ENCODE results near the gene CPN1. TPM values are rescaled to one million over a fixed set of nuclear protein-coding genes. Genes with fewer than 3 reads are reported as not detected.

Gene CPN1
- total RNA-seq, 1 experiment from 2014 or later = 24.9 TPM

DNA sequence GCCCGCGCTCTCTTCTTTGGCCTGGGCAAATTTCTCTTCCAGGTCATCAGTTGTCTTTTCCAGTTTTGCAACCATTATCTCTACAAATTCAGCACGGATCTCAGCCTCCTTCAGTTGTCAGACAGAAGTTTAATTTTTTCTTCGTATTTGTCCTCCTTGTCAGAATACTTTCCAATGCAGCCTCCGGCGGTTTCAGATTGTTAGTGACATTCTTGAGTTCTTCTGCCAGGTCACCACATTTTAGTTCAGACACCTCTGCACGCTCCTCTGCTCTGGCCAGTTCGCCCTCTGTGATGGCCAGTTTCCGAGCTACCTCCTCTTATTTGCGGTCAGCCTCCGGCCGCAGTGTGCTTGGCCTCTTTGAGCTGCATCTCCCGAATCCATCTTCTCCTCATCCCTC lies 32.8 kb upstream of the CPN1 start:
- Mint-ChIP-seq H3K27me3 (ENCODE audit: insufficient read depth, unreplicated experiment) (no peaks in the 10 kb centered on the region), H3K27ac (ENCODE audit: unreplicated experiment) (no peak overlapping the region), H3K4me3 (ENCODE audit: unreplicated experiment) (no peak overlapping the region), H3K9me3 (ENCODE audit: unreplicated experiment) (no peaks in the 10 kb centered on the region), H3K36me3 (ENCODE audit: insufficient read depth, unreplicated experiment) (peaks cover 6% of the 10 kb centered on the region), H3K4me1 (ENCODE audit: low read depth, unreplicated experiment) (peaks cover 8% of the 10 kb centered on the region)
- ChIA-PET POLR2A (no interaction called here), CTCF (no interaction called here)
- Histone ChIP-seq H3K4me3 (ENCODE audit: low read depth, low read length) (no peak overlapping the region), H3K9me3 (no peaks in the 10 kb centered on the region), H3K36me3 (ENCODE audit: control insufficient read depth, insufficient read depth, low read length) (no peaks in the 10 kb centered on the region), H3K27me3 (replicated peaks; ENCODE audit: control insufficient read depth, insufficient read depth, low read length) (no peaks in the 10 kb centered on the region), H3K4me1 (peaks cover 3% of the 10 kb centered on the region; the same call in 1 of the 2 replicates)
- BruUV-seq (replicated peaks) = no TSS peak
- TF ChIP-seq CTCF (IDR thresholded peaks at IDR 0.05; ENCODE audit: insufficient read depth in 1 of 2, low read depth in 1 of 2, low read length in 1 of 2, severe bottlenecking in 1 of 2, unreplicated experiment in 1 of 2) = no peak
- no peak for DNase-seq
- intact Hi-C loops (cut with micrococcal nuclease; ENCODE audit: unreplicated experiment) = no loop called here

- Mint-ChIP-seq H3K4me3 (ENCODE audit: unreplicated experiment) (no peak overlapping the region), H3K9me3 (ENCODE audit: unreplicated experiment) (peaks cover 3% of the 10 kb centered on the region), H3K27me3 (ENCODE audit: insufficient read depth, unreplicated experiment) (no peaks in the 10 kb centered on the region), H3K4me1 (ENCODE audit: low read depth, unreplicated experiment) (peaks cover 8% of the 10 kb centered on the region), H3K27ac (ENCODE audit: unreplicated experiment) (no peak overlapping the region), H3K36me3 (ENCODE audit: insufficient read depth, unreplicated experiment) (no peaks in the 10 kb centered on the region)
- peaks cover 3% of the 10 kb centered on the region; the same call in 1 of the 2 replicates for H3K4me1 ChIP-seq
- H3K9me3 ChIP-seq = no peaks in the 10 kb centered on the region
- CTCF ChIA-PET = interaction anchor here (0.6 kb wide), 1 partner anchor 210 kb away, joined by 3 read pairs; no protein-coding TSS in a partner anchor
- H3K27me3 ChIP-seq (replicated peaks; ENCODE audit: control insufficient read depth, insufficient read depth, low read length) = no peaks in the 10 kb centered on the region
- POLR2A ChIA-PET = no interaction called here
- intact Hi-C loops (cut with micrococcal nuclease; ENCODE audit: unreplicated experiment) = no loop called here
- no peak for DNase-seq
- TF ChIP-seq CTCF (IDR thresholded peaks at IDR 0.05; ENCODE audit: insufficient read depth in 1 of 2, low read depth in 1 of 2, low read length in 1 of 2, severe bottlenecking in 1 of 2, unreplicated experiment in 1 of 2) = no peak
- H3K36me3 ChIP-seq (ENCODE audit: control insufficient read depth, insufficient read depth, low read length) = no peaks in the 10 kb centered on the region
- no TSS peak for BruUV-seq (replicated peaks)
- no peak overlapping the region for H3K4me3 ChIP-seq (ENCODE audit: low read depth, low read length)
Observed at GRCh38 chr10:100109670-100110069, 28.0 kb upstream of the CPN1 start.

DNA sequence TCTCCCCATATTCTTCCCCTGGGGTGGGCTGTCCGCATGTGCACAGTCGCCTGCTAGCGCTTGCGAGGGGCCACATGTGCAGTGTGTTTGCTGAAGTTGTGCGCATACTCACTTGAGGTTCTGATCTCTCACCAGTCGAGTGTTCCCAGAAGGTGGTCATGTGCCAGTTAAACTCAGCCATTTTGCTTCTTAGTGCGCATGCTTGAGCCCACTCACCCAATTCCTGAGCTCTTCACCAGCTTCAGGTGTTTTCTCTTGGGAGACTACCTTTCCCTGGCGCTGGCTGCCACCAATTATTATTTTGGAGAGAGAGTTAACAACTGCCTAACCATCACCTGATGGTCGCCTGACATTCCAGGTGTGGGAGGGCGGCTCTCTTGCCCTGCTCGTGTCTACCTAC lies 25.2 kb upstream of the CPN1 start:
- TF ChIP-seq CTCF (IDR thresholded peaks at IDR 0.05; ENCODE audit: insufficient read depth in 1 of 2, low read depth in 1 of 2, low read length in 1 of 2, severe bottlenecking in 1 of 2, unreplicated experiment in 1 of 2) = no peak
- H3K9me3 ChIP-seq = peaks cover 10% of the 10 kb centered on the region; the same call in 1 of the 2 replicates
- Mint-ChIP-seq H3K27ac (ENCODE audit: unreplicated experiment) (no peak overlapping the region), H3K27me3 (ENCODE audit: insufficient read depth, unreplicated experiment) (no peaks in the 10 kb centered on the region), H3K36me3 (ENCODE audit: insufficient read depth, unreplicated experiment) (peaks cover 6% of the 10 kb centered on the region), H3K4me1 (ENCODE audit: low read depth, unreplicated experiment) (peaks cover 7% of the 10 kb centered on the region), H3K9me3 (ENCODE audit: unreplicated experiment) (peaks cover 16% of the 10 kb centered on the region), H3K4me3 (ENCODE audit: unreplicated experiment) (no peak overlapping the region)
- CTCF ChIA-PET = no interaction called here
- H3K4me1 ChIP-seq = peaks cover 5% of the 10 kb centered on the region
- no peak for DNase-seq
- POLR2A ChIA-PET = no interaction called here
- intact Hi-C loops (cut with micrococcal nuclease; ENCODE audit: unreplicated experiment) = no loop called here
- no peak overlapping the region for H3K4me3 ChIP-seq (ENCODE audit: low read depth, low read length)
- H3K27me3 ChIP-seq (replicated peaks; ENCODE audit: control insufficient read depth, insufficient read depth, low read length) = no peaks in the 10 kb centered on the region
- no peaks in the 10 kb centered on the region for H3K36me3 ChIP-seq (ENCODE audit: control insufficient read depth, insufficient read depth, low read length)
- no TSS peak for BruUV-seq (replicated peaks)

Measured in Caco-2 (cell line).